HG03045 (cell line): ENCODE data around the gene ITFG1.

Source experiments
- ATAC-seq: cut with Tn5 transposase; IDR thresholded peaks from one replicate; pipeline ENCODE4 v1.9.1; 2021; ENCODE audit warnings: mild to moderate bottlenecking, moderate library complexity; ENCODE audit not compliant: unreplicated experiment

ITFG1 gene

GRCh38 chr16:47460711-47461597 is at the start of gene ITFG1, which contains the start of gene PHKB:
Gene ITFG1 (minus strand): TSS chr16:47461063. CDS start chr16:47461045, 18 bp downstream.
Gene PHKB (plus strand): TSS chr16:47461331. CDS start chr16:47461351, 20 bp downstream.
- ATAC-seq: peak; percentile 88

DNA sequence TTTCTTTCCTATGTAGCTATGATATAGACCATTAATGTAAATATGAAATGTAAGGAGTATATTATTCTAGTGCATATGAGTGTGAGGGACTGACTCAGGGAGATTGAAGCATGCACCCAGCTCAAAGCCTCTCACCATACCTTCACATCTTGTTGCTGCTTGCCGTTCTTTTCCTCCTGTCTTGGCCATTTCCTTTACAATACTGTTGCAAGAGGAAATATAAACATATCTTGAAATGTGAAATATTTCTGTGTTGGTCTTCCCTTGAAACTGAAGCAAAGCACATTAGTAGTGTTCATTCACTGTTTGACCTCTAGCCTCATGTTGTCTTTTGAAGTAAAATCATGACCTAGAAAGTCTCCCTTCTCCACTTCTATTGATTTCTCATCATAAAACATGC is 46.8 kb upstream of the ITFG1 start:
- no peak for ATAC-seq

- no peak for ATAC-seq
Observed at GRCh38 chr16:47506800-47507199, 45.9 kb upstream of the ITFG1 start.

GRCh38 chr16:47504599-47504998 is 43.7 kb upstream of the ITFG1 start:
- no peak for ATAC-seq

DNA sequence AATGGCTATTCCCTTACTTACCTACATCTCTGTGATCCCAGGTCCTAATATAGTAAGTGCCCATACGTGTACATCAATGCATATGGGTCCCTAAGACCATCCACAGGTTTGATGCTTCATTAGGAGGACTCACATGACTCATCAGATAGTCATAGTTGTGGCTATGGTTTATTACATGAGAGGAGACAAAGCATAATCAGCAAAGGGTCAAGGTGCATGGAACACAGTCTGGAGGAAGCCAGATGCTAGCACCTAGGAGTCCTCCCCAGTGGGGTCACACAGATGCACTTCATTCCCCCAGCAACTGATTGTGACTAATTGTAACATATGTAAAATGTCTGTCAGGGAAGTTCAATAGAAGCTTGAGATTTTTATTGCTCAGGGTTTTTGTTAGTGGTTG is 43.1 kb upstream of the ITFG1 start:
- ATAC-seq: no peak

DNA sequence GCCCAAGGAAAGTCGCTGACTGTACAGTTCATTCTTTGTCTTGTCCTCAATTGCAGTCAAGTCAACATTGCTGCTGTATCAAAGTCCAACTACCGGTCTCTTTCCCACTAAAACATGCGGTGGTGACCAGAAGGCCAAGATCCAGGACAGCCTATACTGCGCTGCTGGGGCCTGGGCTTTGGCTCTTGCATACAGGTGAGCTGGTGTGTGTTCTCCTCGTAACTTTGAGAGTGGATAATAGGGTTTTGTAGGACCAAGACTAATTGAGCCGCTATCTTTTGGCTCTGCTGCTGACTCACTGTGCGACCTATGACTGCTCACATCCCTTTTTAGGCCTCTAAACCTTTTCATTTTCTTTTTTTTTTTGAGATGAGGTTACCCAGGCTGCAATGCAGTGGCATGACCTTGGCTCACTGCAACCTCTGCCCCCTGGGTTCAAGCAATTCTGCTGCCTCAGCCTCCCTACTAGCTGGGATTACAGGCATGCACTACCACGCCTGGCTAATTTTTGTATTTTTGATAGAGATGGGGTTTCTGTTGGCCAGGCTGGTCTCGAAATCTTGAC is 38.9 kb upstream of the ITFG1 start:
- no peak for ATAC-seq

- no peak for ATAC-seq
Observed at GRCh38 chr16:47499080-47499699, 38.3 kb upstream of the ITFG1 start.

DNA sequence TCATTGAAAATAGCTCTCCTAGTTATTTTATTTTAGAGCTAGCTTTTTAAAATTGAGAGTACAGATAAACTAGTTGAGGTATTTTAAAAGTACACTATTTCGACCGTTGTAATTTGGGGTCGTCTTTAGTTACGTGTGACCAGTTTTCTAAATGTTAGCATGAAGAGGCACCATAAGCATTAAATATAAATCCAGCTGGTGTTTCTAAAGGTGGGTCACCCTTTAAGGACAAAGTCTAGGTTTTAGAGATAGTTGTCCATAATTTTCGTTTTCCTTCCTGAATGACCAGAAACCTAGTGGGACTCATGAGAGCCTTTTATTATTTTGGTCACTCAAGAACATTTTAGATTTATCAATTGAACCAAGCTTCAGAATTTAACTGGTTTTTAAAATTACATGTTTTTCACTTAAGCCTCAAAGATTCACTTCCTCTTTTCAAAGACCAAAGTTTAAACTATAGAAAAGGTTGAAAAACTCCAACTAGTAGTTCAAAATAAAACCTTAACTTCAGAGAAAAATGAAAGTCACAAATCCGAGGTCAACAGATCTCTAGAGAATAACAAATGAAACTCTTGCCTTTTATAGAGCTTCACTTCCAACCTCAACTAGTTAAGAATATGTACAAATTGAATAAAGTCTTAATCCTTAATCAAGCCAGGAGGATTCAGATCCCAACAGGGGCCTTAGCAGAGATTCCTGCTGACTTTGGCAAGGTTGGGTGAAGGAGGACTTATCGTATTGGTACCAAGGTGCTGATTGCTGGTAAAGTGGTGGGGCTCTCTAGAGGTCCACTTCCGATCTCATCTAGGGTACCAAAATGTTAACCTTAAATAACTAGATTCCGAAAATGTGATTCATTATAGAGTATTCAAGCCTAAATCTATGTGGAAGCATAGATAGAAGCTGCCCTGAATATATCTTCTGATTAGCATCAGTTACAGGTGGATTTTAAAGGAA is 32.8 kb upstream of the ITFG1 start:
- ATAC-seq: peak; percentile 41

DNA sequence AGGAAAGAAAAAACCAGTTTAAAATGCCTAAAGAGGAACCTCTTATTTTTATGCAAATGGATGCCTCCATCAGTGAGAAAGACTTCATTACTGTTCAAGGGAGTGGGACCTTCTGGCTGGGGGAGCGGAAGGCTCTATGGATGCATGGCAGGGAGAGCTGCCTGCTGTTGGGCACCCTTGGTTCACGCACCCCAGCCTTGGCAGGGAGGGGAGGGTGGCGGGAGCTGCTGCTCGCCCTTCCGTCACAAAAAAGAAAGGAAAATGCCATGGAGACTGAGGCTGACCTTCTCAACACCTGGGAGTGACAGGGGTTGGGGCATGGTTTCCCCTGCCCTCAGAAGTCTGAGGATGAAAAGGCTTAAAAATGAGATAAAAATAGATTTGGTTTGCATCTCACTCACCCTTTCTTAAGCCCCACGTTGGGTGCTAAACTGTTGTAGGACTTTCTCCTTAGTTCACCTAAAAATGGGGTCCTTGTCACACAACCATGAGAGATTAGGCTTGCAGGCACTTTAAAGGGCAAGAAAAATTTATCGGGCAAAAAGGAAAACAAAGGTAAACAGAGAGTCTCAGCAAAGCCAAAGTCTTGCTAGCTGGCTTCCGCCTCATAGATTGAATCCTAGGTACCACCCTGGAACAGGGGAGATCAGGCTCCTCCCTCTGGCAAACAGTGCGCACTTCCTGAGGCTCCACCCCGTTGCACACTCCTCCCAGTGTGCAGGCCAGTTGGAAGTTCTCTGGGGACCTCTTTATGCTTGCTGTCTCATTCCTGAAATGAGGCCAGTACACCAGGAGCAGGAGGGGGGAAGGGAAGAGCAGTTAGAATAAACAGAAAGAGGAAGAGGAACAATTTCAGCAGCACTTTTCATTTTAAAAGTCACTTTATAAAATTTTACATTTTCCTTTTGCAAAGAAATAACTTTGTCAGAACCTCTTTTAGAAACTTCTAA is 31.8 kb upstream of the ITFG1 start:
- peak; percentile 89 for ATAC-seq

DNA sequence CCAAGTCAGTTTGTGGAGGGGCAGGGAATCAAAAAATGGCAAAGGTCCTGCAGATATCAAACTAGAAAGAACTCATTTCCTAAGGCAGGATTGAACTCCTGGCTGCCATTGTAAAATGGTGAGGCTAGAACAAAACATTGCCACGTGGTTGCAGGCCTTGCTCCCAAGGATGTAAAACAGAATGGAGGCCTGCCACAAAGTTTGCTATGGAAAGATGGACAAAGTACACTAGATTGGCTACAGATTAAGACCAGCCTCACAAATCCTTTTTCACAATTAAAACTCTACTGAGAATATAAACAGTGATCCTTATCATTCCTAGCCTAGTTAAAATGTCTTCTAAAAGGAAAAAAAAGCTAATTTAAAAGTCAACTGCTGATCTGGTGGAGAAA is 31.2 kb upstream of the ITFG1 start:
- ATAC-seq: no peak

DNA sequence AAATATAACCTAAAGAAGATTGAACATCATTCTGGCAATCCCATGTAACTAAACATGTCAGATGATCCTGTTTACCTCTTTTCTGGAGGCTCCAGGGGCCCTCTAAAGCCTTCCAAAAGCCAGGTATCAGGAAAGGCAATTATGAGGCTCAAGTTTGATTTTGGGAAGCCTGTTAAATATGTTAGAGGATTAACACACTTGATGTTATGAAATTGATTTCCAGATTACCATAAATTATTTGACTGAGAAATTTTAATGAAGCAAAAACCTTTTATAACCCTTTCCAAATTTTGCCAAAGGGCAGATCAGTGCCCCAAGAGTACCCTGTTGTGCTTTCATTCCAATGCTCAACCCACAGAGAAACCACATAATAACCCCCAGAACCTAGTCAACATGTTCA is 29.6 kb upstream of the ITFG1 start:
- ATAC-seq: no peak

- no peak for ATAC-seq
Observed at GRCh38 chr16:47488051-47488450, 27.2 kb upstream of the ITFG1 start.

DNA sequence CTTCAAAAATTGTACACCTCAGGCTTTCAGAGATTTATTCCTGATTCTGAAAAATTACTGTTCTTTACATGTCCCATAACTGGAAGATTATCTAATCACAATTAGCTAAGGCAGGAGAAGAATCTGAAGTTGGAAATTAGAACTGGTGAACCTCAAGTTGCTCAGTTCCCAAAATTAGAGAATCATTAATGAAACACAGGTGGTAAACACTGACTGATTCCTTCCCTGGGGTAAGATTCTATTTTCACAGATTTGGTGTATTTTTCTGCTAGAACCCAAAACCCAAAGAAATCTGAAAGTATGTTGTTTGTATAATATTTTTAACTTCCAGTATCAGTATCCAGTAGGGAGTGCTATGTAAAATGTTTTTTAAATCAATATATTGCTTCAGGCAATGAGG is 26.0 kb upstream of the ITFG1 start:
- ATAC-seq: no peak

DNA sequence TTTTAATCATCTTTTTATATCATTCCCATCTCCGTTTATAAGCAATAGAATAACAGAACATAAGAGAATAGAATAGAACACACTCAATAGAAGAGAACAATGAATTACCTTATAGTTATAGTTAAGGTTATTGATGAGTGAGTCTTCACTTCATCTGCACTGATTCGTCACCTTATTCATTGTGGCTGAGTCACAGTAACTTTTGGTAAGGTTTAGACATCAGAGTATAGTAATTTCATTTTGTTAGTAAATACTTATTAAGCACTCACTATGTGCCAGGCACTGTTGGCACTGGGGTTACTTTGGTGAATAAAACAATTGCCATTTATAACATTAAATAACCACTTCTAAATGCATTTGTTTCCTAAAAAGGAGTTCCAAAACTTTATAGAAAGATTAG is 22.8 kb upstream of the ITFG1 start:
- no peak for ATAC-seq

GRCh38 chr16:47481698-47482374 is 21.0 kb upstream of the ITFG1 start:
- ATAC-seq: no peak

- no peak for ATAC-seq
Observed at GRCh38 chr16:47480410-47480809, 19.5 kb upstream of the ITFG1 start.

DNA sequence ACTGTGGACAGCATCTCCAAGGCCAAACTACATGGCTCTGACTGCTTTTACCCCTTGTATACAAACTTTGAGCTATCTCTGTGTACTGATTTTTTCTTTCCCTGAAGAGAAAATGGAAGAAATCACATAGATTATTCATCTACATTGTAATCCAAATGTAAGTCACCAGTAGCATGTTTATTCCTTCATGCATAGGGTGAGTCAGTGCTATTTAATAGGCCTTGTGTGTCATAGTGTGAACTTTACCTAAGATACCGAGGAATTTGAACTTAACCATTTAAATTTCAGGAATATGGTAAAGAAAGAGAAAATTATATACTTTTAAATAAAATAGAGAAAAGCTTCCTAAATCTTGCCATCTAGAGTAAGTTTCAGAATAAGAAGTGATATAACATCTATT is 16.8 kb upstream of the ITFG1 start:
- ATAC-seq: no peak

DNA sequence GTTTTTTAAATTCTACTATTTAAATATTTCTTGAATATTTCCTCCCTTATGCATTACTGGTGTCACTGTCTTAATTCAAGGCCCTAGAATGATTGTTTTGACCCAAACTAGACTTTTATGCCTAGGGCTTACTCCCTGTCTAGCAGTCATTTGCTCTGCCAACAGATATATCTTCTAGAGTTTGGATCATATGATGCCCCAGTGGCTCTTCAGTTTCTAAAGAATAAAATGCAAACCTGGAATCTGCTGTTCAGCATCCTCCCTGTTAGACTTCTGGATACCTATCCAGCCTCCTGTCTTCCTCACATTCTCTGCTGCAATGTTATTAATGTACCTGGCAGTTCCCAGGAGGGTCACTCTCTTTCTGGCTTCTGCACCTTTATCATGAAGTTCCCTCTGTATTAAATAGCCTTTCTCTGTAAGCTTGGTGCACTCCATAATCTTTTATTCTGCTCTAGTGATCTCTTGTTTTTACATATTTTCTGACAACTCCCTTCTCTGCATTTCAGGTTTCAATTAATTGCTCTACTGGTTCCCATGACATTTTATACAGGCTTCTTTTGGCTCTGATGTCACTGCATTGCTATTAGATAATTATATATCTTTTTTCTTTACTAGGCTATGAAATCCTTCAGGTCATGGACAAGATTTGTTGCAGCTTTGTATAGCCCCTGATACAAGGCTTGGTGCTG is 15.9 kb upstream of the ITFG1 start:
- ATAC-seq: no peak

- no peak for ATAC-seq
Observed at GRCh38 chr16:47475786-47476185, 14.9 kb upstream of the ITFG1 start.
